Measurements from ENCODE around the gene FOLR1.
"Not testable (repeated sequence)": the region's sequence is repeated elsewhere in the genome, so short reads cannot be mapped to it uniquely, and the experiment has no call there.

FOLR1 gene

GRCh38 chr11:72188267-72188666, 3.7 kb upstream of the FOLR1 start:
- no peak overlapping the region for H3K27ac Mint-ChIP-seq
- TF ChIP-seq CTCF (IDR thresholded peaks at IDR 0.05; ENCODE audit: unreplicated experiment in 3 of 3), result no peak

GRCh38 chr11:72189455-72190250, 2.3 kb upstream of the FOLR1 start:
- TF ChIP-seq CTCF (IDR thresholded peaks at IDR 0.05; ENCODE audit: unreplicated experiment in 3 of 3), result no peak
- Mint-ChIP-seq H3K36me3 (ENCODE audit: low read depth) (no peaks in the 10 kb centered on the region), H3K4me1 (peaks cover 36% of the 10 kb centered on the region), H3K27ac (peak overlapping the region; percentile 54 to 78 (median 57)), H3K9me3 (no peaks in the 10 kb centered on the region), H3K4me3 (no peak overlapping the region), H3K27me3 (ENCODE audit: low read depth) (peaks cover 3% of the 10 kb centered on the region)

More at GRCh38 chr11:72188267-72188666, 3.7 kb upstream of the FOLR1 start:
- Mint-ChIP-seq H3K4me3 (no peak overlapping the region), H3K4me1 (peaks cover 41% of the 10 kb centered on the region), H3K27me3 (ENCODE audit: low read depth) (peaks cover 3% of the 10 kb centered on the region), H3K36me3 (ENCODE audit: low read depth) (no peaks in the 10 kb centered on the region), H3K9me3 (no peaks in the 10 kb centered on the region)

- Mint-ChIP-seq H3K27me3 (ENCODE audit: low read depth) (peaks cover 3% of the 10 kb centered on the region), H3K27ac (peak overlapping the region; percentile 44 to 78 (median 57)), H3K4me1 (peaks cover 36% of the 10 kb centered on the region)
These were observed 1.3 kb upstream of the FOLR1 start for GRCh38 chr11:72190631-72191071.

GRCh38 chr11:72195518-72196270, 3.8 kb downstream of the FOLR1 start:
- peak overlapping the region in 1 of 3 experiments; percentile 20 for H3K27ac Mint-ChIP-seq
- peaks cover 15% of the 10 kb centered on the region for H3K4me1 Mint-ChIP-seq
- TF ChIP-seq CTCF (IDR thresholded peaks at IDR 0.05; ENCODE audit: unreplicated experiment in 3 of 3), result no peak
- no peak overlapping the region for H3K4me3 Mint-ChIP-seq
- no peaks in the 10 kb centered on the region for H3K27me3 Mint-ChIP-seq (ENCODE audit: low read depth)
- H3K9me3 Mint-ChIP-seq, result no peaks in the 10 kb centered on the region
- no peaks in the 10 kb centered on the region for H3K36me3 Mint-ChIP-seq (ENCODE audit: low read depth)

More at GRCh38 chr11:72190631-72191071, 1.3 kb upstream of the FOLR1 start:
- Mint-ChIP-seq H3K4me3 (no peak overlapping the region), H3K9me3 (no peaks in the 10 kb centered on the region), H3K36me3 (ENCODE audit: low read depth) (no peaks in the 10 kb centered on the region)
- TF ChIP-seq CTCF (IDR thresholded peaks at IDR 0.05; ENCODE audit: unreplicated experiment in 3 of 3), result no peak

- H3K4me1 Mint-ChIP-seq; H3K27me3 Mint-ChIP-seq (ENCODE audit: low read depth); H3K9me3 Mint-ChIP-seq; H3K36me3 Mint-ChIP-seq (ENCODE audit: low read depth); H3K27ac Mint-ChIP-seq; H3K4me3 Mint-ChIP-seq: not testable (repeated sequence)
These were observed 9.5 kb downstream of the FOLR1 start for GRCh38 chr11:72201445-72201844.

GRCh38 chr11:72202571-72202970, 10.6 kb downstream of the FOLR1 start:
- Mint-ChIP-seq H3K9me3 (no peaks in the 10 kb centered on the region), H3K27ac (no peak overlapping the region), H3K36me3 (ENCODE audit: low read depth) (no peaks in the 10 kb centered on the region), H3K4me3 (no peak overlapping the region), H3K4me1 (peaks cover 4% of the 10 kb centered on the region), H3K27me3 (ENCODE audit: low read depth) (peaks cover 4% of the 10 kb centered on the region)
- TF ChIP-seq CTCF (IDR thresholded peaks at IDR 0.05; ENCODE audit: unreplicated experiment in 3 of 3), result no peak
